Progenitor cell of endocrine pancreas (in vitro differentiated cells): Measurements from ENCODE around the gene SUN1. TPM values are rescaled to one million over a fixed set of nuclear protein-coding genes. Genes with fewer than 3 reads are reported as not detected.

Experiments used
- DNase-seq: peaks from one replicate; pipeline ENCODE4 v3.0.0; 2021; ENCODE audit warnings: low spot score; ENCODE audit not compliant: unreplicated experiment
- H3K27ac Mint-ChIP-seq: 2 replicates; pipeline ENCODE4 v1.8.0; 2021; ENCODE audit warnings: mild to moderate bottlenecking, moderate library complexity, mixed read lengths
- H3K27me3 Mint-ChIP-seq: 2 replicates; pipeline ENCODE4 v1.8.0; 2021; ENCODE audit warnings: mixed read lengths
- H3K36me3 Mint-ChIP-seq: 2 replicates; pipeline ENCODE4 v1.8.0; 2022; ENCODE audit warnings: mixed read lengths; ENCODE audit not compliant: insufficient read depth
- H3K4me1 Mint-ChIP-seq: 2 replicates; pipeline ENCODE4 v1.8.0; 2021; ENCODE audit warnings: low read depth, mixed read lengths
- H3K4me3 Mint-ChIP-seq: 2 replicates; pipeline ENCODE4 v1.8.0; 2021; ENCODE audit warnings: low read depth, mild to moderate bottlenecking, moderate library complexity, mixed read lengths
- H3K9me3 Mint-ChIP-seq: 2 replicates; pipeline ENCODE4 v1.8.0; 2021; ENCODE audit warnings: low read depth, mixed read lengths
- CTCF ChIP-seq: fragments of 200-600 bp; sonication (generic); IDR thresholded peaks from one replicate; pipeline ENCODE4 v1.5.0; 2021; ENCODE audit warnings: antibody characterized with exemption, mild to moderate bottlenecking; ENCODE audit not compliant: unreplicated experiment
- total RNA-seq: library from RNA; stranded (reverse); gene quantifications from 2 replicates; pipeline ENCODE4 v1.2.1, GENCODE V29; 2021

The SUN1 gene
- total RNA-seq, 1 donor from 2014 or later, result 152 TPM

- no peak for DNase-seq
- TF ChIP-seq CTCF, result no peak
- H3K4me3 Mint-ChIP-seq, result no peak overlapping the region
- no peak overlapping the region for H3K27ac Mint-ChIP-seq
- H3K4me1 Mint-ChIP-seq, result no peaks in the 10 kb centered on the region
- peaks cover 21% of the 10 kb centered on the region for H3K36me3 Mint-ChIP-seq
- no peaks in the 10 kb centered on the region for H3K9me3 Mint-ChIP-seq
- H3K27me3 Mint-ChIP-seq, result no peaks in the 10 kb centered on the region
Observed at GRCh38 chr7:895451-896052, 63.3 kb downstream of the SUN1 start.

GRCh38 chr7:896346-897075, 64.2 kb downstream of the SUN1 start:
- Mint-ChIP-seq H3K36me3 (peaks cover 17% of the 10 kb centered on the region), H3K27ac (no peak overlapping the region), H3K27me3 (no peaks in the 10 kb centered on the region), H3K4me3 (no peak overlapping the region), H3K4me1 (no peaks in the 10 kb centered on the region), H3K9me3 (no peaks in the 10 kb centered on the region)
- DNase-seq, result no peak
- TF ChIP-seq CTCF, result no peak

GRCh38 chr7:897086-897485, 64.8 kb downstream of the SUN1 start:
- Mint-ChIP-seq H3K36me3 (peaks cover 15% of the 10 kb centered on the region), H3K4me3 (no peak overlapping the region)
- TF ChIP-seq CTCF, result no peak

GRCh38 chr7:897771-898376, 65.6 kb downstream of the SUN1 start:
- Mint-ChIP-seq H3K27ac (no peak overlapping the region), H3K27me3 (peaks cover 6% of the 10 kb centered on the region), H3K36me3 (peaks cover 9% of the 10 kb centered on the region), H3K9me3 (no peaks in the 10 kb centered on the region), H3K4me1 (no peaks in the 10 kb centered on the region), H3K4me3 (no peak overlapping the region)
- no peak for DNase-seq
- TF ChIP-seq CTCF, result no peak

More at GRCh38 chr7:897086-897485, 64.8 kb downstream of the SUN1 start:
- H3K9me3 Mint-ChIP-seq, result no peaks in the 10 kb centered on the region
- no peak for DNase-seq
- H3K4me1 Mint-ChIP-seq, result no peaks in the 10 kb centered on the region
- H3K27ac Mint-ChIP-seq, result no peak overlapping the region
- no peaks in the 10 kb centered on the region for H3K27me3 Mint-ChIP-seq

- no peak overlapping the region for H3K4me3 Mint-ChIP-seq
- peaks cover 9% of the 10 kb centered on the region for H3K36me3 Mint-ChIP-seq
- no peak overlapping the region for H3K27ac Mint-ChIP-seq
- no peak for TF ChIP-seq CTCF
- no peaks in the 10 kb centered on the region for H3K4me1 Mint-ChIP-seq
- H3K9me3 Mint-ChIP-seq, result no peaks in the 10 kb centered on the region
- no peak for DNase-seq
- H3K27me3 Mint-ChIP-seq, result peaks cover 9% of the 10 kb centered on the region
Observed at GRCh38 chr7:898460-898854, 66.2 kb downstream of the SUN1 start.
